Glomerular endothelial cell (primary cell): ENCODE results near the gene PIMREG. TPM values are rescaled to one million over a fixed set of nuclear protein-coding genes. Genes with fewer than 3 reads are reported as not detected.

Experiments used
- DNase-seq: peaks from one replicate; pipeline ENCODE4 v3.0.0-alpha.2; 2011; ENCODE audit warnings: low read depth, low spot score; ENCODE audit errors: extremely low read depth
- total RNA-seq: library from RNA; depleted of rRNA; stranded (reverse); fragments of >200 nt; gene quantifications from 2 replicates; pipeline ENCODE4 v1.2.3, GENCODE V29; 2015

Gene PIMREG
- total RNA-seq, 1 donor from 2014 or later = 8.2 TPM

DNA sequence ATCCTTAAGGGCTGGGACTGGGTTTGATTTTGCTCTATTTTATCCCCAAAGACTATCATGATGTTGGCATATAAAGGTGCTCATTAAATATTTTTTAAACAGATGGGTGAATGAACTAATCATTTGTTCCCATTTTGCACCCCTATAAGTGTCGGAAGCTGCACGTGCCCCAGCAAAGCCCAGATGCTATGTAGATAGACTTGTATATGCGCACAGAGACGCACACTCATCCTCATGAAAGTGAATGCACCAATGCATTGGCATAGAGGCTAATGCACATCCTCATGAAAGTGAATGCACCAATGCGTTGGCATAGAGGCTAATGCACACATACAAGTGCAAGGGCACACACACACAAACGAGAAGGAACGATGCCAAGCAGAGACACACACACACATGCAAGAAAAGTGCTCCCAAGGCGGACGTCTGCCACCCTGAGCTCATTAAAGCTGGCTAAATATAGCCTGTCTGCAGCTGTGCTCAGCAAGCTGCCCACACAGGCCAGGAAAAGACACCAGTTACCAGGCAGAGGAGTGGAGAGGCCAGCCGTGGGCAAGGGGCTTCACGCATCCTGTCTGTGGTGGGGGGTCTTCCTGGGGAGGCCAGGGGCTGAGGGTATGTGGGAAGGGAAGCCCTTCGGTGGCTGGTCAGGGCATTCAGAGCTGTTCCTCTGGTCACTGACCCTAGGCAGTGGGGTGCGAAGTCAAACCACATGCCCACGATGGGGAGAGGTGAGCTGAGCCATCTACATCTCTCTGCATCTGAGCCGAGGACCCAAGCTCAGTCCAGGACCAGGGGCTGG is 52.6 kb downstream of the PIMREG start:
- no peak for DNase-seq

- DNase-seq = no peak
Observed at GRCh38 chr17:6497496-6498221, 53.4 kb downstream of the PIMREG start.

DNA sequence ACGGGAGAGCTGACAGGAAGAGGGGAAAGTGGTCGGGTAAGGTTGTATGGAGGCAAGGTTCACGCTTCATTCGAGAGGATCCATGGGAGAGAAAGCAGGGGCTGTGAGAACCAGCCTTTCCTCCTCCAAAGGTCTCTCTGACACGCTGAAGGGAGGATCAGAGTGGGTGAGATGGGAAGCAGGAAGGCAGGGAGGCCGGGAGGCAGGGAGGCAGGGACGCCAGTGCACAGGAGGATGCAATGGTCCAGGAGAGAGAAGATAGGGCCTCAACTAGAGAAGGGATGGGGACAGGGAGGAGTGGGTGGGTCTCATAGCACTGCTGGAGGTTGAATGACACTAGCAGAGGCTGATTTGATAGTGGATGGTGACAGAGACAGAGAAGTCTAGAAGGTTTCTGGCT is 54.1 kb downstream of the PIMREG start:
- no peak for DNase-seq

- no peak for DNase-seq
Observed at GRCh38 chr17:6498901-6499540, 54.8 kb downstream of the PIMREG start.

Other genes starting within 250 kb of the PIMREG start
- gene AIPL1, start 9.3 kb upstream of the PIMREG start, total RNA-seq = not detected in 2 replicates
- 0.15 and 0.82 TPM in 2 replicates for gene PITPNM3, start 112.1 kb downstream of the PIMREG start, total RNA-seq
- gene KIAA0753, start 196.3 kb downstream of the PIMREG start, total RNA-seq = 17.3 and 19.8 TPM in 2 replicates
- gene TXNDC17, start 196.6 kb downstream of the PIMREG start, total RNA-seq = 177 and 221 TPM in 2 replicates
- gene MED31, start 207.2 kb downstream of the PIMREG start, total RNA-seq = 12.0 and 15.7 TPM in 2 replicates
- 2.7 TPM in 1 of 2 replicates, not detected in the other for gene C17orf100, start 207.3 kb downstream of the PIMREG start, total RNA-seq